AG04449 (cell line): Measurements from ENCODE around the gene GP5.

Experiments used
- CTCF ChIA-PET: fragments of 350-600 bp; formaldehyde crosslinking; extraction: SDS; loops from one replicate; lab custom pipeline; 2021; ENCODE audit warnings: antibody characterized with exemption; lab: Yijun Ruan, JAX
- POLR2A ChIA-PET: fragments of 400-600, 350-600 bp; formaldehyde crosslinking; extraction: SDS; loops from one replicate; lab custom pipeline; 2020; ENCODE audit warnings: antibody characterized with exemption, inconsistent platforms; lab: Yijun Ruan, JAX
- DNase-seq: peaks from one replicate; pipeline ENCODE4 v3.0.0-alpha.2; 2010; ENCODE audit warnings: low read depth, low spot score
- H3K4me3 ChIP-seq: 2 replicates; pipeline ENCODE4 v1.5.1; 2011; ENCODE audit warnings: low read depth, mild to moderate bottlenecking, control low read depth, low read length
- CTCF ChIP-seq: IDR thresholded peaks from one replicate; pipeline ENCODE4 v1.5.1; 2011; ENCODE audit warnings: mild to moderate bottlenecking, moderate library complexity, low read length, control low read depth, inconsistent platforms; ENCODE audit not compliant: insufficient read depth; ENCODE audit errors: missing control alignments

GP5 gene

DNA sequence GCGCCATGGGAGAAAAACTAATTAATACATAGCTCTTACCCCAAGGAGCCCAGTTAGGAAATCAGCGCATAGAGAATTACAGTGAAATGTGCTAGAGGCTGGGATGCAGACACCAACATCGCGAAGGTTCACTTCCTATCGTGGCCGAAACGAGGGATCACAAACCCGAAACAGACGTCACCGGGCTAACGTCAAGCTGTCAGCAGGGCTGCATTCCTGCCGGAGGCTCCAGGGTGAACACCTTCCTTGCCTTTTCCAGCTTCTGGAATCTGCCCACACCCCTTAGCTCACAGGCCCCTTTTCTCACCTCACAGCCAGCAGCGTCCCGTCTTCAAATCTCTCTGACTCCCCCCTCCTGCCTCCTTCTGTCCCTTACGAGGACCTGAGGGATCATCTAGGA, 13.0 kb downstream of the GP5 start:
- TF ChIP-seq CTCF: no peak
- CTCF ChIA-PET: interaction anchor here (0.9 to 2.0 kb wide), 4 partner anchors 11 to 42 kb away, joined by 3 to 7 read pairs (median 4); partner anchors contain the start of gene GP5
- DNase-seq: no peak
- POLR2A ChIA-PET: no interaction called here
- no peak overlapping the region for H3K4me3 ChIP-seq

GRCh38 chr3:194384569-194385001, 14.5 kb downstream of the GP5 start:
- ChIA-PET CTCF (interaction anchor here (0.6 to 2.0 kb wide), 3 partner anchors 13 to 41 kb away, joined by 4 to 7 read pairs (median 5); no protein-coding TSS in a partner anchor), POLR2A (no interaction called here)
- H3K4me3 ChIP-seq: no peak overlapping the region
- no peak for TF ChIP-seq CTCF
- DNase-seq: no peak

DNA sequence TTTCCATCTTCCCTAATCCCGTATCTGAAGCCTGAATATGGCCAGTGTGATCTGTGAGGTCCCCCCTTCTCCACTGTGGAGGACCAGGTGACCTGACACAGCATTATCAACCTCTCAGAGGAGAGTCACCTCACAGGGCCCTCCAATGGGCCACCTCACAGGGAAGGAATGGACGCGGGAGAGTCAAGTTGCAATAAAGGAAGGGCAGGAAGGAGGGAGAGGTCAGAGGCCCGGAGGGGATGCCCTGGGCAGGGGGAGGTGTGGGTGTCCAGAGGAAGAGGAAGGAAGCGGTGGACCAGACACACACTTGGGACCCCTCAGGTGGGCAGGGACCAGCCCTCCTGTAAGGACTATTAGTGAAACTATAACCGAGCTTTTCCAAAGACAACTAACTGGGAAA, 14.9 kb downstream of the GP5 start:
- no peak overlapping the region for H3K4me3 ChIP-seq
- no peak for DNase-seq
- no peak for TF ChIP-seq CTCF
- ChIA-PET POLR2A (no interaction called here), CTCF (interaction anchor here (0.6 to 2.0 kb wide), 3 partner anchors 13 to 41 kb away, joined by 4 to 7 read pairs (median 5); no protein-coding TSS in a partner anchor)

DNA sequence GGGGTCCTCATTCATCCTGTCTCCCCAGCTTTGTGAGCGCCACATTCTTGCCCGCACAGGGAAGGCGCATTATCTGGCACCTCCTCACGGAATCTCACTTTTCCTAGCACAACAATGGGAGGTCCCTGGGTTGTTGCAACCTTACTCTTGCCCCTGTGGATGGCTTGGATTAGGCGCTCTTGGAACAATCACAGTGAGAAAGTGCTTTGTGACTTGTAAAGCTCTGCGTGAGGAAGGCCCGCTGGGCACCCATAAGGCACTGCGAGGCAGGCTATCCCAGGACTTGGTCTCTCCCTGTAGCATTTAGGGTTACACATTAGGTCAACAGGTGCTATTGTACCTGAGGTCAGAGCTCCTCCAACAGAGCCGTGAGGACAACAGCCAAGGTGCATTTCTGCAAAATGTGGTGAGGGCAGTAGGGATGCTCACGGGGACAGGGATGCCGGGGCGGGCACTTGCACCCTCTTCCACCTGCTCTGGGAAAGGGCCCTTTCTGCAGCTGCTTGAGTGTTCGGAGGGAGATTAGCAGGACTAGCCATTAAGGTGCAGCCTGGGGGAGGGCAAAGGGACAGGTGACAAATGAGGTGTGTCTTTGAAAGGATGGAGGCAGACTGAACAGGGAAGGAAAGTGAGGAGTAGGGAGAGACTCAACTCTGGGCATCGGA, 15.7 kb downstream of the GP5 start:
- ChIA-PET POLR2A (no interaction called here), CTCF (interaction anchor here (0.8 to 2.0 kb wide), 3 partner anchors 14 to 40 kb away, joined by 3 to 11 read pairs (median 5); no protein-coding TSS in a partner anchor)
- DNase-seq: no peak
- TF ChIP-seq CTCF: no peak
- H3K4me3 ChIP-seq: no peak overlapping the region

DNA sequence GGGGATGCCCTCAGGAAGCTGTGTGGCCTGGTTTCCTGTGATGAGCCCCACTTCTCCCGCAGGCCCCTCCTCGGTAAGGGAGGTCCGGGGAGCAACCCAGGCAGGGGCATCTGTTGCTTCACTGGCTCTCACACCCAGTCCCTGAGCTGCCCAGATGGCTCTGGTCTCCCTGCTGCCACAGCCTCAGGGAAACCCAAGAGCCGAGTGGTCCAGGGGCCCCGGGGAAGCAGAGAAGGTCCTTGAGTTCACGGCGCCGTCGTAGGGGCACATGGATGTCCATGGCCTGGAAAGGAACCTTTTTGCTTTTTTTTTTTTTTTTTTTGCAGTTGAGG, 16.2 kb downstream of the GP5 start:
- no peak overlapping the region for H3K4me3 ChIP-seq
- DNase-seq: no peak
- POLR2A ChIA-PET: no interaction called here
- CTCF ChIA-PET: interaction anchor here (0.8 to 2.0 kb wide), 2 partner anchors 20 to 39 kb away, joined by 3 to 11 read pairs; no protein-coding TSS in a partner anchor
- TF ChIP-seq CTCF: no peak

DNA sequence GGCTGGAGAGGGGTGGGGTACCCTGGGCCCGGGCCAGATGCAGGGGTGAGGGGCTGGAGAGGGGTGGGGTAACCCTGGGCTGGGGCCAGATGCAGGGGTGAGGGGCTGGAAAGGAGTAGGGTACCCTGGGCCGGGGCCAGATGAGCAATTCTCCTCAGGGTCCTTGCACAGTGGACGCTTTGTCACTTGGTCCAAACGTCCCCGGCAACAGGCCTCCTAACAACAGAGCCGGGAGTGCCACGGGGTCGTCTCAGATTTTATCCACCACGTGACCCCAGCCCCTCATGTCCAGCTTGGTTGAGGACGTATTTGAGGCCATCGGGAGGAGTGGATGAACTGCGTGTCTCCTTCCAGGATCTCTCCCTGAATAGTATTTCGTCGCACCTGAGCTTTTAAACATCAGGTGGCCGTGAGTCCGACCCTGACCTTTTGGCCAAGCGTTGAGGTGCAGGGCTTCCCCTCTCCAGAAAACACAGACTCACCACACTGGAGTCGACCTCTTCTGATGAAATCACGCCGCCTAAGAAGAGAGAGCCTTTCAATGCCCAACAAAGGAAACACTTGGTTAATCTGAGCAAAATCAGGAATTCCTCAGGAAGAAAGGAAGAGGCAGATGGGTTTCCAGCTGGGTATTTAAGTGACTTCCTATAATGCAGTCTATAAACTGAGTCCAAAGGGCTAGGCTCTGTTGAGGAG, 16.7 kb downstream of the GP5 start:
- no peak for DNase-seq
- no peak for TF ChIP-seq CTCF
- H3K4me3 ChIP-seq: no peak overlapping the region
- POLR2A ChIA-PET: no interaction called here
- CTCF ChIA-PET: interaction anchor here (0.8 to 2.0 kb wide), 3 partner anchors 16 to 38 kb away, joined by 3 to 11 read pairs (median 3); no protein-coding TSS in a partner anchor
